HL-60 (cell line): ENCODE results near the gene TEX29.
A peak's percentile ranks its signal among the peaks of the same experiment; 100 is the strongest.

Experiments
- DNase-seq, 2 experiments: peaks; one replicate each; pipeline ENCODE4 v3.0.0-alpha.2; 2010 to 2020; ENCODE audit warnings: low read depth in 1 of 2, low spot score in 1 of 2
- H3K27ac ChIP-seq: fragments of 250-450 bp; sonication (Bioruptor Pico); replicated peaks from 2 replicates; pipeline ENCODE4 v1.5.1; 2020; ENCODE audit warnings: mild to moderate bottlenecking, moderate library complexity
- H3K27me3 ChIP-seq: fragments of 250-450 bp; sonication (Bioruptor Pico); 2 replicates; pipeline ENCODE4 v1.5.1; 2021; ENCODE audit warnings: mild to moderate bottlenecking, moderate library complexity; ENCODE audit not compliant: insufficient read depth, poor library complexity, severe bottlenecking
- H3K4me3 ChIP-seq: replicated peaks from 2 replicates; pipeline ENCODE4 v1.5.1; 2011; ENCODE audit warnings: mild to moderate bottlenecking, control low read depth, low read length; ENCODE audit not compliant: insufficient read depth
- CTCF ChIP-seq: IDR thresholded peaks from one replicate; pipeline ENCODE4 v1.5.1; 2011; ENCODE audit warnings: low read length, control low read depth, inconsistent platforms; ENCODE audit not compliant: insufficient read depth
- GABPA ChIP-seq: IDR thresholded peaks from 2 replicates; pipeline ENCODE4 v1.6.1; 2012; ENCODE audit warnings: low read depth
- POLR2AphosphoS5 ChIP-seq: IDR thresholded peaks from 2 replicates; pipeline ENCODE4 v1.6.1; 2012; ENCODE audit warnings: low read depth
- REST ChIP-seq: IDR thresholded peaks from 2 replicates; pipeline ENCODE4 v1.6.1; 2012; ENCODE audit warnings: low read depth; ENCODE audit not compliant: insufficient replicate concordance
- SPI1 ChIP-seq: IDR thresholded peaks from 2 replicates; pipeline ENCODE4 v1.6.1; 2012; ENCODE audit warnings: low read depth, mild to moderate bottlenecking, borderline replicate concordance

Gene TEX29

GRCh38 chr13:111278743-111279652 is 41.4 kb upstream of the TEX29 start:
- no peak for DNase-seq
- TF ChIP-seq SPI1 (no peak), REST (no peak), CTCF (no peak), GABPA (no peak), POLR2AphosphoS5 (no peak)
- H3K4me3 ChIP-seq = no peak overlapping the region
- no peak overlapping the region for H3K27ac ChIP-seq
- no peaks in the 10 kb centered on the region for H3K27me3 ChIP-seq

GRCh38 chr13:111280226-111280625 is 40.2 kb upstream of the TEX29 start:
- no peak overlapping the region for H3K27ac ChIP-seq
- no peak for TF ChIP-seq SPI1
- no peak for DNase-seq
- H3K27me3 ChIP-seq = no peaks in the 10 kb centered on the region
- H3K4me3 ChIP-seq = no peak overlapping the region

GRCh38 chr13:111280681-111281585 is 39.5 kb upstream of the TEX29 start:
- no peak overlapping the region for H3K27ac ChIP-seq
- H3K27me3 ChIP-seq = no peaks in the 10 kb centered on the region
- no peak overlapping the region for H3K4me3 ChIP-seq
- TF ChIP-seq GABPA (no peak), CTCF (no peak), SPI1 (no peak), REST (no peak), POLR2AphosphoS5 (no peak)
- DNase-seq = no peak

- H3K27ac ChIP-seq = no peak overlapping the region
Observed at GRCh38 chr13:111281751-111282311, 38.6 kb upstream of the TEX29 start.

More at GRCh38 chr13:111281751-111282311, 38.6 kb upstream of the TEX29 start:
- DNase-seq = peak in 1 of 2 experiments; percentile 48
- no peak for TF ChIP-seq POLR2AphosphoS5
- no peak for TF ChIP-seq SPI1
- no peak for TF ChIP-seq GABPA
- TF ChIP-seq REST = no peak
- TF ChIP-seq CTCF = no peak
- Histone ChIP-seq H3K27me3 (no peaks in the 10 kb centered on the region), H3K4me3 (no peak overlapping the region)
